HEK293 (cell line): ENCODE results near the gene GET3.

Experiments used
- SCRT1 ChIP-seq: fragments of 450-650 bp; formaldehyde crosslinking; IDR thresholded peaks from 2 replicates; pipeline ENCODE4 v1.5.1; 2016; ENCODE audit warnings: missing biosample characterization, missing genetic modification characterization, borderline replicate concordance
- SETDB1 ChIP-seq: IDR thresholded peaks from one replicate; pipeline ENCODE4 v1.6.1; 2017; ENCODE audit warnings: mild to moderate bottlenecking, low read length, moderate library complexity, mixed read lengths; ENCODE audit not compliant: insufficient read length
- SP2 ChIP-seq: fragments of 450-650 bp; formaldehyde crosslinking; IDR thresholded peaks from 2 replicates; pipeline ENCODE4 v1.5.1; 2016; ENCODE audit warnings: missing biosample characterization, missing genetic modification characterization
- ZBTB7A ChIP-seq: fragments of 450-650 bp; formaldehyde crosslinking; IDR thresholded peaks from 2 replicates; pipeline ENCODE4 v1.5.1; 2016; ENCODE audit warnings: low read depth, missing biosample characterization, missing genetic modification characterization
- ZNF184 ChIP-seq: fragments of 450-650 bp; IDR thresholded peaks from 2 replicates; pipeline ENCODE4 v1.5.1; 2018; ENCODE audit warnings: missing biosample characterization, mild to moderate bottlenecking, missing genetic modification characterization
- ZNF558 ChIP-seq: fragments of 450-650 bp; formaldehyde crosslinking; IDR thresholded peaks from 2 replicates; pipeline ENCODE4 v1.5.1; 2016; ENCODE audit warnings: missing biosample characterization, missing genetic modification characterization
- ZNF701 ChIP-seq: fragments of 450-650 bp; formaldehyde crosslinking; IDR thresholded peaks from 2 replicates; pipeline ENCODE4 v1.5.1; 2016; ENCODE audit warnings: missing biosample characterization, missing genetic modification characterization
- TF ChIP-seq, protein P1 (sequence below): fragments of 450-650 bp; formaldehyde crosslinking; IDR thresholded peaks from 2 replicates; pipeline ENCODE4 v1.5.1; 2016; ENCODE audit warnings: missing biosample characterization, missing genetic modification characterization

DNA sequence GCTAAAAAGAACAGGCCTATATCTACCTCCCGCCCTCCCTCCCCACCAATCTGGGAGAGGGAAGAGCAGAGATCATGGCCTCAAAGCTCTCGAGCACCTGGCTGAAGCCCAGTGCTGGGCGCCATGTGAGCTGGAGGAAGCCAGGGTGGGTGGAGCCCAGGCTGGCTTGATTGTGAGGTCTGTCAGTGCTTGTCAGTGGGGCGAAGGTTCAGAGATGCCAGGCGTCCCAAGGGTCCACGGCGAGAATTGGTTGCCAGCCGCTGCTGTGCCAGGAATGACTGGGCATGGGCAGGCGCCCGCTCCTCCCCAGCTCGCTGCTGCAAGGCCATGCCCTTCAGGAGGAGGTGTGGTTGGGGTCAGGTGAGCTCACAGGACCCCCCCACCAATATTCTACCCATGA lies 25.8 kb downstream of the GET3 start:
- TF ChIP-seq, protein P1, sequence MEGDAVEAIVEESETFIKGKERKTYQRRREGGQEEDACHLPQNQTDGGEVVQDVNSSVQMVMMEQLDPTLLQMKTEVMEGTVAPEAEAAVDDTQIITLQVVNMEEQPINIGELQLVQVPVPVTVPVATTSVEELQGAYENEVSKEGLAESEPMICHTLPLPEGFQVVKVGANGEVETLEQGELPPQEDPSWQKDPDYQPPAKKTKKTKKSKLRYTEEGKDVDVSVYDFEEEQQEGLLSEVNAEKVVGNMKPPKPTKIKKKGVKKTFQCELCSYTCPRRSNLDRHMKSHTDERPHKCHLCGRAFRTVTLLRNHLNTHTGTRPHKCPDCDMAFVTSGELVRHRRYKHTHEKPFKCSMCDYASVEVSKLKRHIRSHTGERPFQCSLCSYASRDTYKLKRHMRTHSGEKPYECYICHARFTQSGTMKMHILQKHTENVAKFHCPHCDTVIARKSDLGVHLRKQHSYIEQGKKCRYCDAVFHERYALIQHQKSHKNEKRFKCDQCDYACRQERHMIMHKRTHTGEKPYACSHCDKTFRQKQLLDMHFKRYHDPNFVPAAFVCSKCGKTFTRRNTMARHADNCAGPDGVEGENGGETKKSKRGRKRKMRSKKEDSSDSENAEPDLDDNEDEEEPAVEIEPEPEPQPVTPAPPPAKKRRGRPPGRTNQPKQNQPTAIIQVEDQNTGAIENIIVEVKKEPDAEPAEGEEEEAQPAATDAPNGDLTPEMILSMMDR (tag by site-specific recombination): no peak
- TF ChIP-seq ZNF184 (tag by site-specific recombination): no peak
- TF ChIP-seq ZNF701 (tag by site-specific recombination): no peak
- no peak for TF ChIP-seq SETDB1
- TF ChIP-seq SCRT1 (tag by site-specific recombination): no peak
- TF ChIP-seq ZNF558: no peak
- no peak for TF ChIP-seq ZBTB7A (tag by site-specific recombination)
- TF ChIP-seq SP2: no peak
